ENCODE measurements around the gene GPX4. TPM values are rescaled to one million over a fixed set of nuclear protein-coding genes. Genes with fewer than 3 reads are reported as not detected.

GPX4 gene
- total RNA-seq, 4 donors from 2014 or later, result 338 to 386 (median 375) TPM

DNA sequence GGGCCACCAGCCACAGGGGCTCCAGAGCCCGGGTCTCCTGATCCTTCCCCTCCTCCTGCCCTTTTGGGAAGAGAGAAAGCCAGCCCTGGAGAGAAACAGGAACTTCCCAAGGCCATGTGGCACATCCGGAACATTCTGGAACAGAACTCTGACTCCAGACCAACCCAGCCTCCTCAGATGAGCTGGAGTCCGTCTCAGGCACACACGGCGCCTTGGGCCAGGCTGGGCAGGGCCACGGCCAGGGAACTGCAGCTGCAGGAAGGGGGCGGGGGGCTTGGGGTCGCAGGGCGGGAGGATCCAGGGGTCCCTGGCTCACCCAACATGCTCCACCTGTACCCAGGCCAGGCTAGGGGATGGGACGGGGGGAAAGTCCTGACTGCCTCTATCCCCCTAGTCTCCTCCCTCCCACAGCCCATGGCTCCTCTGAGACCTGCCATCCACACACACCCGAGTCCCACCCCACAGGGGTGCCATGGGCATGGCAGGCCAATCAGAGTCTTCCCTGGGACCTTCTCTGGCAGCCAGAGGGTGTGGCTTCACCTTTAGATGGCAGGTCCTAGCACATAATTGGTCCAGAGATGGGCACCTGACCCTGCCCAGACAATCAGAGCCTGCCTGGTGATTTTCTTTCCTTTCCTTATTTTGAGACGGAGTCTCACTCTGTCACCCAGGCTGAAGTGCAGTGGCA, 47.4 kb downstream of the GPX4 start:
- WGBS, result 85% methylated on average over 3 of the region's 12 CpGs
- H3K27ac ChIP-seq (replicated peaks in 1 of 4), result peak overlapping the region; percentile 50 to 88 (median 70)
- DNase-seq (ENCODE audit: extremely low spot score), result no peak
- no peak overlapping the region for H3K4me3 ChIP-seq
- H3K9me3 ChIP-seq, result no peaks in the 10 kb centered on the region
- H3K36me3 ChIP-seq, result peaks cover 0 to 73% (median 57%) of the 10 kb centered on the region in 4 donors
- intact Hi-C loops (cut with DNase I), result no loop called here
- no peaks in the 10 kb centered on the region for H3K27me3 ChIP-seq
- TF ChIP-seq, protein P1, sequence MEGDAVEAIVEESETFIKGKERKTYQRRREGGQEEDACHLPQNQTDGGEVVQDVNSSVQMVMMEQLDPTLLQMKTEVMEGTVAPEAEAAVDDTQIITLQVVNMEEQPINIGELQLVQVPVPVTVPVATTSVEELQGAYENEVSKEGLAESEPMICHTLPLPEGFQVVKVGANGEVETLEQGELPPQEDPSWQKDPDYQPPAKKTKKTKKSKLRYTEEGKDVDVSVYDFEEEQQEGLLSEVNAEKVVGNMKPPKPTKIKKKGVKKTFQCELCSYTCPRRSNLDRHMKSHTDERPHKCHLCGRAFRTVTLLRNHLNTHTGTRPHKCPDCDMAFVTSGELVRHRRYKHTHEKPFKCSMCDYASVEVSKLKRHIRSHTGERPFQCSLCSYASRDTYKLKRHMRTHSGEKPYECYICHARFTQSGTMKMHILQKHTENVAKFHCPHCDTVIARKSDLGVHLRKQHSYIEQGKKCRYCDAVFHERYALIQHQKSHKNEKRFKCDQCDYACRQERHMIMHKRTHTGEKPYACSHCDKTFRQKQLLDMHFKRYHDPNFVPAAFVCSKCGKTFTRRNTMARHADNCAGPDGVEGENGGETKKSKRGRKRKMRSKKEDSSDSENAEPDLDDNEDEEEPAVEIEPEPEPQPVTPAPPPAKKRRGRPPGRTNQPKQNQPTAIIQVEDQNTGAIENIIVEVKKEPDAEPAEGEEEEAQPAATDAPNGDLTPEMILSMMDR (IDR thresholded peaks at IDR 0.05), result no peak
- TF ChIP-seq POLR2AphosphoS5 (IDR thresholded peaks at IDR 0.05), result peak; percentile 41 to 58
- H3K4me1 ChIP-seq, result peaks cover 55 to 64% (median 59%) of the 10 kb centered on the region in 4 donors

DNA sequence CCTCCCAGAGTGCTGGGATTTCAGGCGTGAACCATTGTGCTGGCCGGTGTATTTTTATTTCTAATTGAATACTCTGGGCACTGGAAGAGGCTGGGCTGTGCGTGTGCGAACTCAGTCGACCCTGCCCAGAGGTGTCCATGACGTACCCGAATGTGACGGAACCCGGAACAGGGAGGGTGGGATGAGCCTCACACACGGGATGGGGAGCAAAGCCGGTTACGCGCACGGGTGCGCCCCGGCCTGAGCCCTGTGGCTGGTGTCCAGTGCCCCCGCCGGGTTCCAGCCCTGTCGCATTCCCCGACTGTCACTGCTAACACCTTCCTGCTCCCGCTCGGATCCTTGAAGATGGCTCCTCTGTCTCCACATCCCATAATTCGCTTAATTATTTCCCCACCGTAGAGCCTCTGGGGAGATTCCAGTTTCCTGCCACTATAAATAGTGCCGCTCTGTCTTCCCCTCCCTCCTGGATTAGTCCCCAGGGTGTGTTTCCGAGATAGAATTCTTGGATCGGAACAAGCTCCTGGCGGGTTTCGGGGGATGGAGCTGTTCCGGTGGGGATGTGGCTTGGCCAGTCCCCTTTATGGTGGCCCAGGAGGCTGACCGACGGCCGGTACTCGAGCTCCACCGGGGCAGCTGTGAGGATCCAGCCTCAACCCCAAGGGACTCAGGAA, 48.3 kb downstream of the GPX4 start:
- no peaks in the 10 kb centered on the region for H3K27me3 ChIP-seq
- WGBS, result 82% methylated on average over 35 of the region's 35 CpGs
- intact Hi-C loops (cut with DNase I), result no loop called here
- H3K4me3 ChIP-seq, result peak overlapping the region in 2 of 4 donors; percentile 21
- peak overlapping the region; percentile 50 to 88 (median 70) for H3K27ac ChIP-seq (replicated peaks in 1 of 4)
- H3K9me3 ChIP-seq, result no peaks in the 10 kb centered on the region
- H3K4me1 ChIP-seq, result peaks cover 58 to 73% (median 67%) of the 10 kb centered on the region in 4 donors
- peaks cover 0 to 65% (median 49%) of the 10 kb centered on the region in 4 donors for H3K36me3 ChIP-seq
- DNase-seq (ENCODE audit: extremely low spot score), result no peak
- TF ChIP-seq EP300 (IDR thresholded peaks at IDR 0.05) (peak; percentile 12), POLR2A (IDR thresholded peaks at IDR 0.05; ENCODE audit: low read depth) (no peak), POLR2AphosphoS5 (IDR thresholded peaks at IDR 0.05) (peak; percentile 18 to 28)
- TF ChIP-seq, protein P1 (IDR thresholded peaks at IDR 0.05), result no peak

DNA sequence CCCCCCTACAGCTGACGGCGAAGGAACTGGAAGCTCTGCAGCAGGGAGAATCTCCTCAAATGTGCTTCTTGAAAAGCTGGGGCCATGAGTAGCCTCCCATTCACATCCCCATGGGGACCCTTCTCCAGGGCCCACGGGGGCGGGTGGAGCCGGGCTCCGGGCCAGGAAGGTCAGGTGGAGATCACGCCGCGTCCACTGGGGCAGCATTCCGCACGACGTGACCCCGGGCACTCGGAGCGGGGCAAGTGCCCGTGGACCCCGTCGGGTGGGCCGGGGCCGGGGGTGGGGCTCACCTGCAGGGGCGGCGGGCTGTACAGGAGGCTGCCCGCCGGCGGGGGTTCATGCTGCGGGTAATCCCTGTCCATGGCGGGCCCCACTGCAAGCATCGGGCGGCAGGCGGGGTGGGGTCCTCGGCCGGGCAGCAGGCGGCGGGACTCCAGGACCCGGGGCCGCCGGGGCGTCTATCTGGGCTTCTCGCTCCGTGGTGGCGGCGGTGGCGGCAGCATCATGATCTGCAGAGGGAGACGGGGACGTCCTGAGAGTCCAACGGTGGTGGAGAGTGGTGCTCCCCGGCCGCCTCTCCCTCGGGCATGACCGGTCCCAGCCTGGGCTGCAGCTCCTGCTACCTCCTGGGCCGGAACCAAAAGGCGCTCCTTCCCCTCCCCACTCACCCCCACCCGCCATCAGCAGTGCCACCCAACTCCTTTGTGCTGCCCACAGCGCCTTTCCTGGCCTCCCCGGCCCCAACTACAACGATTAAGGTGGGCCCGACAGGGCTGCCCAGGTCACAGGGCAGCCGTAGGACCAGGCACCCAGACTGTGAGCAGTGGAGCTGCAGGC, 50.3 kb downstream of the GPX4 start:
- 94% methylated on average over 27 of the region's 58 CpGs for WGBS
- TF ChIP-seq, protein P1 (IDR thresholded peaks at IDR 0.05), result no peak
- TF ChIP-seq EP300 (IDR thresholded peaks at IDR 0.05), result no peak
- intact Hi-C loops (cut with DNase I), result no loop called here

DNA sequence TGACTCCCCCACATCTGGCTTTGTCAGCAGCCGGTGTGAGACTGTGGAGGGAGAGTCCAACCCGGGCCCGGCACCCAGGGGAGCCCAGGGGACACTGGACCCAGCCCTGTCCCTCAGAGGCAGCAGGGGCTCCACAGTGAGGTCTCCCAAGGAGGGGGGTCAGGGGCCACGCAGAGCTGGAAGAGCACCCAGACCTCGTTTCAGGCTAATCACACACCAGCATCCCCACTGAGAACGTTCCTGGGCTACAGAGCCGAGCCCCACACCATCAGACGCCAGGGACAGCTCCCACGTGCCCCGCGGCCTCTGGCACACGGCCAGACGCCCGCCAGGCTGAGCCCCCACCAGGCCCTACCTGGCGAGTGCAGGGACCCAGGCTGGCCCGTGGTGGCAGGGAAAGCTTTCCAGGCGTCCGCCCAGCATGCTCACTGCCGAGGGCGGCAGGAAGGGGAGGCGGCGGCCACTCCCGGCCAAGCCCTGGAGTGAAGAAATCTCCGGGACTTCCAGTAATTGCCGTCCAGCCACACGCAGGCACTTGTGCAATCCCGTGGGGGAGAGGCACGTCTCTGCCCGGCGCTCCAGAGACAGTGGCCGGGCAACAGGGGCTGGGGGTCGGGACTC, 51.0 kb downstream of the GPX4 start:
- 32% methylated on average over 9 of the region's 32 CpGs for WGBS
- intact Hi-C loops (cut with DNase I), result no loop called here

More for the DNA sequence above, 50.3 kb downstream of the GPX4 start:
- H3K4me1 ChIP-seq, result peaks cover 58 to 75% (median 68%) of the 10 kb centered on the region in 4 donors
- no peaks in the 10 kb centered on the region for H3K9me3 ChIP-seq
- no peak for DNase-seq (ENCODE audit: extremely low spot score)
- H3K27me3 ChIP-seq, result no peaks in the 10 kb centered on the region
- peaks cover 0 to 66% (median 50%) of the 10 kb centered on the region in 4 donors for H3K36me3 ChIP-seq
- H3K27ac ChIP-seq (replicated peaks in 1 of 4), result peak overlapping the region; percentile 75 to 88 (median 81)
- H3K4me3 ChIP-seq, result peak overlapping the region; percentile 28 to 47 (median 34)

More for the DNA sequence above, 51.0 kb downstream of the GPX4 start:
- peak overlapping the region; percentile 75 to 88 (median 81) for H3K27ac ChIP-seq (replicated peaks in 1 of 4)
- H3K4me3 ChIP-seq, result peak overlapping the region; percentile 28 to 47 (median 34)
- H3K9me3 ChIP-seq, result no peaks in the 10 kb centered on the region
- H3K27me3 ChIP-seq, result no peaks in the 10 kb centered on the region
- TF ChIP-seq POLR2A (IDR thresholded peaks at IDR 0.05; ENCODE audit: low read depth), result peak; percentile 42
- TF ChIP-seq, protein P1 (IDR thresholded peaks at IDR 0.05), result peak in 2 of 3 experiments; percentile 7 to 17
- TF ChIP-seq EP300 (IDR thresholded peaks at IDR 0.05), result peak; percentile 89
- TF ChIP-seq POLR2AphosphoS5 (IDR thresholded peaks at IDR 0.05), result peak; percentile 87 to 89
- peaks cover 55 to 71% (median 66%) of the 10 kb centered on the region in 4 donors for H3K4me1 ChIP-seq
- no peak for DNase-seq (ENCODE audit: extremely low spot score)
- H3K36me3 ChIP-seq, result peaks cover 0 to 59% (median 43%) of the 10 kb centered on the region in 4 donors
